Cerebellar nuclear complex (tissue), 1 donor: ENCODE measurements around the gene TBK1.
"Not testable (repeated sequence)": the region's sequence is repeated elsewhere in the genome, so short reads cannot be mapped to it uniquely, and the experiment has no call there.

Experiments
- DNase-seq, 2 experiments: peaks; one replicate each; lab custom pipeline; 2025; lab: John Stamatoyannopoulos, UW

Gene TBK1

GRCh38 chr12:64497484-64497883 lies 45.6 kb downstream of the TBK1 start:
- no peak for DNase-seq

- DNase-seq: no peak
Measured at GRCh38 chr12:64497903-64498302, 46.0 kb downstream of the TBK1 start.

GRCh38 chr12:64500394-64500793 lies 48.5 kb downstream of the TBK1 start:
- DNase-seq: no peak

GRCh38 chr12:64501486-64501885 lies 49.6 kb downstream of the TBK1 start:
- no peak for DNase-seq

GRCh38 chr12:64506955-64507354 lies 55.0 kb downstream of the TBK1 start:
- no peak for DNase-seq

- DNase-seq: no peak
Measured at GRCh38 chr12:64510667-64511066, 58.7 kb downstream of the TBK1 start.

- DNase-seq: no peak
Measured at GRCh38 chr12:64518396-64518795, 66.5 kb downstream of the TBK1 start.

- no peak for DNase-seq
Measured at GRCh38 chr12:64521833-64522232, 69.9 kb downstream of the TBK1 start.

GRCh38 chr12:64522316-64522715 lies 70.4 kb downstream of the TBK1 start:
- DNase-seq: no peak

GRCh38 chr12:64522807-64523206 lies 70.9 kb downstream of the TBK1 start:
- DNase-seq: no peak

GRCh38 chr12:64523565-64524444 lies 71.9 kb downstream of the TBK1 start:
- DNase-seq: not testable (repeated sequence)

- no peak for DNase-seq
Measured at GRCh38 chr12:64525461-64526160, 73.7 kb downstream of the TBK1 start.

GRCh38 chr12:64526859-64527258 lies 74.9 kb downstream of the TBK1 start:
- no peak for DNase-seq

- DNase-seq: no peak
Measured at GRCh38 chr12:64528616-64529015, 76.7 kb downstream of the TBK1 start.

GRCh38 chr12:64530566-64530965 lies 78.6 kb downstream of the TBK1 start:
- DNase-seq: no peak

- DNase-seq: no peak
Measured at GRCh38 chr12:64531665-64532334, 79.9 kb downstream of the TBK1 start.

GRCh38 chr12:64532734-64533351 lies 80.9 kb downstream of the TBK1 start:
- no peak for DNase-seq

GRCh38 chr12:64534672-64535199 lies 82.8 kb downstream of the TBK1 start:
- no peak for DNase-seq

- no peak for DNase-seq
Measured at GRCh38 chr12:64538121-64538520, 86.2 kb downstream of the TBK1 start.

- not testable (repeated sequence) for DNase-seq
Measured at GRCh38 chr12:64542409-64543047, 90.6 kb downstream of the TBK1 start.

- no peak for DNase-seq
Measured at GRCh38 chr12:64544371-64545080, 92.6 kb downstream of the TBK1 start.
